GM04503 (cell line): ENCODE measurements around the gene HOATZ.

Experiments used
- DNase-seq: peaks from one replicate; pipeline ENCODE4 v3.0.0-alpha.2; 2012; ENCODE audit warnings: low read depth

The HOATZ gene

GRCh38 chr11:111549196-111549868 is 34.8 kb downstream of the HOATZ start:
- DNase-seq, result no peak

- DNase-seq, result no peak
These were observed 35.3 kb downstream of the HOATZ start for GRCh38 chr11:111549869-111550203.

GRCh38 chr11:111550258-111550657 is 35.7 kb downstream of the HOATZ start:
- DNase-seq, result no peak

GRCh38 chr11:111554532-111554931 is 40.0 kb downstream of the HOATZ start:
- DNase-seq, result no peak

- peak; percentile 69 for DNase-seq
These were observed 40.7 kb downstream of the HOATZ start for GRCh38 chr11:111555255-111555654.

- peak; percentile 99 for DNase-seq
These were observed 43.0 kb downstream of the HOATZ start for GRCh38 chr11:111557425-111558111.

- DNase-seq, result no peak
These were observed 45.4 kb downstream of the HOATZ start for GRCh38 chr11:111559800-111560464.

- no peak for DNase-seq
These were observed 46.2 kb downstream of the HOATZ start for GRCh38 chr11:111560800-111561199.

GRCh38 chr11:111561306-111561705 is 46.7 kb downstream of the HOATZ start:
- no peak for DNase-seq

- DNase-seq, result peak; percentile 76
These were observed 47.3 kb downstream of the HOATZ start for GRCh38 chr11:111561791-111562325.

- DNase-seq, result no peak
These were observed 48.3 kb downstream of the HOATZ start for GRCh38 chr11:111562692-111563389.

GRCh38 chr11:111565114-111565720 is 50.6 kb downstream of the HOATZ start:
- DNase-seq, result no peak

- DNase-seq, result no peak
These were observed 51.7 kb downstream of the HOATZ start for GRCh38 chr11:111566324-111566723.

GRCh38 chr11:111569476-111569875 is 54.9 kb downstream of the HOATZ start:
- no peak for DNase-seq

GRCh38 chr11:111570796-111571195 is 56.2 kb downstream of the HOATZ start:
- DNase-seq, result no peak

- DNase-seq, result no peak
These were observed 57.4 kb downstream of the HOATZ start for GRCh38 chr11:111571829-111572501.

GRCh38 chr11:111572581-111572980 is 58.0 kb downstream of the HOATZ start:
- no peak for DNase-seq

GRCh38 chr11:111573821-111574249 is 59.3 kb downstream of the HOATZ start:
- DNase-seq, result peak; percentile 47

- DNase-seq, result no peak
These were observed 60.0 kb downstream of the HOATZ start for GRCh38 chr11:111574373-111575225.

GRCh38 chr11:111575740-111576139 is 61.2 kb downstream of the HOATZ start:
- DNase-seq, result no peak
